Inflammatory macrophage (primary cell): ENCODE results near the gene NAPEPLD.
A peak's percentile ranks its signal among the peaks of the same experiment; 100 is the strongest.
"Not testable (repeated sequence)": the region's sequence is repeated elsewhere in the genome, so short reads cannot be mapped to it uniquely, and the experiment has no call there.

Experiments
- DNase-seq, 2 donors: peaks; one replicate each; pipeline ENCODE4 v3.0.0-alpha.2; 2020 to 2022

Gene NAPEPLD

DNA sequence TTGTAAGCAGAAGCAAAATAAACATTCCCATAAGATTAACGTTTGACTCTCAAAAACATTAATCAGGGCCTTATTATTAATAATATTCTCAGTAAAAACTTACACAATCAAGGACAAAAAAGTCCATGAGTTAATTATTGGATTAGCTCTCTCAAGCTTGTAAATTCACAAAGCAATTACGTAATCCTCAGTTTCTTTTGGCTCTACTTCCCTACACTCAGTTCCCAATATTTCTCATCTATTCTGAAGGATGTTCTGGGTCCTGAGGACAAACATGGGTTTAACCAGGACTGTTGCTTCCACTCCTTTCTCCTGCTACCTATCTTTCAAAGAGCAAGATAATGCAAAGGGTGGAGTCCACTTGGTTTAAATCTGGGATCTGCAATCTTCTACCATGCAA is 89.4 kb downstream of the NAPEPLD start:
- peak; percentile 18 to 53 for DNase-seq

GRCh38 chr7:103058122-103058521 is 90.8 kb downstream of the NAPEPLD start:
- no peak for DNase-seq

DNA sequence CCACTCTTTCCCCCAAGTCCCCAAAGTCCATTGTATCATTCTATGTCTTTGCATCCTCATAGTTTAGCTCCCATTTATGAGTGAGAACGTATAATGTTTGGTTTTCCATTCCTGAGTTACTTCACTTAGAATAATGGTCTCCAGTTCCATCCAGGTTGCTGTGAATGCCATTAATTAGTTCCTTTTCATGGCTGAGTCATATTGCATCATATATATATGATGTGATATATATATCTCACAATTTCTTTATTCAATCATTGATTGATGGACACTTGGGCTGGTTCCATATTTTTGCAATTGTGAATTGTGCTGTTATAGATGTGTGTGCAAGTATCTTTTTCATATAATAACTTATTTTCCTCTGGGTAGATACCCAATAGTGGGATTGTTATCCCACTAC is 92.9 kb downstream of the NAPEPLD start:
- DNase-seq, result not testable (repeated sequence)

DNA sequence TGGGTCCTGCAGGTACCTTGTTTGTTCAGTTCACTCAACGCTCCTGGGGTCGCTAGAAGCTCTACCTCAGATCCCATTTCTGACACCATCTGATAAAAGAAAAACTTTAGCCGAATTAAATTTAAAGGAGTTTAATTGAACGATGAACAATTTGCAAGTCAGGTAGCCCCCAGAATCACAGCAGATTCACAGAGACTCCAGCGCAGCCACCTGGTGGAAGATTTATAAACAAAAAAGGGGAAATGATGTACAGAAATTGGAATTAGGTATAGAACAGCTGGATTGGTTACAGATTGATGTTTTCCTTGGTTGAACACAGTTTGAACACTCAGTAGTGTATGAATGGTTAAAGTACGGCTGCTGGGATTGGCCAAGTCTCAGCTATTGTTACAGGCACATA is 97.4 kb downstream of the NAPEPLD start:
- DNase-seq, result no peak
